Measurements from ENCODE around the gene NRN1L.

NRN1L gene

GRCh38 chr16:67919622-67920221 lies 35.0 kb downstream of the NRN1L start:
- TF ChIP-seq CTCF (IDR thresholded peaks at IDR 0.05), result no peak
- H3K27ac ChIP-seq, result no peak overlapping the region
- DNase-seq (ENCODE audit: low spot score), result no peak
- H3K4me3 ChIP-seq, result no peak overlapping the region

- Histone ChIP-seq H3K4me3 (no peak overlapping the region), H3K27ac (no peak overlapping the region)
These were observed 37.5 kb downstream of the NRN1L start for GRCh38 chr16:67922221-67922620.

GRCh38 chr16:67922740-67923139 lies 38.1 kb downstream of the NRN1L start:
- no peak overlapping the region for H3K4me3 ChIP-seq
- no peak overlapping the region for H3K27ac ChIP-seq
- no peak for DNase-seq (ENCODE audit: low spot score)
- TF ChIP-seq CTCF (IDR thresholded peaks at IDR 0.05), result no peak

More at GRCh38 chr16:67922221-67922620, 37.5 kb downstream of the NRN1L start:
- DNase-seq (ENCODE audit: low spot score), result no peak
- no peak for TF ChIP-seq CTCF (IDR thresholded peaks at IDR 0.05)

DNA sequence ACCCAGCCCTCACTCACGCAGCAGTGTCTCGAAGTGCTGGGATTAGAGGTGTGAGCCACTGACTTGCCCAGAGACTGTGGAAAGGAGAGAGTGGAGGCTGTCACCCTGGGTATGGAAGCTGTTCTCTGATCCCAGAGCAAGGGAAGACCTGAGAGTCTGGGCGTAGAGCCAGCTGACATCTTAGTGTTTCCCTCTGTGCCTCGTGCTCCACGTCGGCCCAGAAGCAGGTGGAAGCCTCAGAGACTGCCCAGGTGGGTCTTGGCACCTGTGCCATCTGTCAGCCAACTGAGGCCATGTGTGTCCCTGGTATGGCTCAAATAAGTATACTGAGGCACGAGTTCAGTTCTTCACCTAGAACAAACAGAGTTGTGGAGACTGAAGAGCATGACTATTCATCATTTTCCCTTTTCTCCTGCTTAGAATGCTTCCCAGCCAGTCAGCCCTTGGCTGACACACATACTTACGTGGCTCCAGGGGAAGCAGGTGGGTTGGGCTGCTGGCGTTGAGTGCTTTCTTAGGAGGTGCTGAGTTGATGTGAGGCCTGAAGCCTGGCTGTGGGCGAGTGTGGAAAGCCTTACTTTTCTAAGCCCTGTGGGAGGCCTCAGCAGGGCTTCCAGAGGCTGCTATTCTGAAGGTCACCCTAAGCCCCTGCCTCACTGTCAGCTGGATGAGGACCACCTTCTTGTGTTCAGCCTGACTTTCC lies 38.9 kb downstream of the NRN1L start:
- no peak for TF ChIP-seq CTCF (IDR thresholded peaks at IDR 0.05)
- Histone ChIP-seq H3K27ac (no peak overlapping the region), H3K4me3 (no peak overlapping the region)
- no peak for DNase-seq (ENCODE audit: low spot score)

GRCh38 chr16:67924140-67924906 lies 39.6 kb downstream of the NRN1L start:
- TF ChIP-seq CTCF (IDR thresholded peaks at IDR 0.05), result no peak

DNA sequence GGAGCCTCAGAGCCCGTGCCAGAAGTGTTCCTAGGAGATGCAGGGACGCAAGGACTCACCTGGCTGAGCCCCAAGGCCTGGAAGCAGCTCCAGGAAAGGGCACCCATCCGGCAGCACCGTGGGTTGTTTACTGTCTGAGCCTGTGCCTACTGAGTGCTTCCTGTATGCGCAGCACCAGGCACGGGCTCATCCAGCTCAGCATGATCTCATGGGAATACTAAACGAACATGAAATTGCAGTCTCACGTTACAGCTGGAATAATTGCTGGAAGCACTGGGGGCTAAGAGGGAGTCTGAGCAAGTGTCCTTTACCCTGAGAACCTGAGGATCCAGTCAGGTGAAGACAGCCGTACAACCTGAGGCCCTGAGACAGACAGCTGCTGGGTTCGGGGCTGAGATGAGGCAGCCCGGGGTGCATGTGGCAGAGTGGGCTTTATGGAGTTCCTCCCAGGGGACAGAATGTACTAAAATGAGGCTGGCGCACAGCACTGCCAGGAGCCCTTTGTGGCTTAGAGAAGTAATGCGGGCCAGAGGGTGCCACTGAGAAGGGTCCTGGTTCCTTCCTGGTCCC lies 41.6 kb downstream of the NRN1L start:
- Histone ChIP-seq H3K4me3 (peak overlapping the region; percentile 16), H3K27ac (peak overlapping the region; percentile 62 to 76)
- peak; percentile 13 for TF ChIP-seq CTCF (IDR thresholded peaks at IDR 0.05)
- no peak for DNase-seq (ENCODE audit: low spot score)

More at GRCh38 chr16:67924140-67924906, 39.6 kb downstream of the NRN1L start:
- Histone ChIP-seq H3K27ac (no peak overlapping the region), H3K4me3 (no peak overlapping the region)
- no peak for DNase-seq (ENCODE audit: low spot score)
